Measurements from ENCODE around the gene MRPL10.

- TF ChIP-seq, protein P1, sequence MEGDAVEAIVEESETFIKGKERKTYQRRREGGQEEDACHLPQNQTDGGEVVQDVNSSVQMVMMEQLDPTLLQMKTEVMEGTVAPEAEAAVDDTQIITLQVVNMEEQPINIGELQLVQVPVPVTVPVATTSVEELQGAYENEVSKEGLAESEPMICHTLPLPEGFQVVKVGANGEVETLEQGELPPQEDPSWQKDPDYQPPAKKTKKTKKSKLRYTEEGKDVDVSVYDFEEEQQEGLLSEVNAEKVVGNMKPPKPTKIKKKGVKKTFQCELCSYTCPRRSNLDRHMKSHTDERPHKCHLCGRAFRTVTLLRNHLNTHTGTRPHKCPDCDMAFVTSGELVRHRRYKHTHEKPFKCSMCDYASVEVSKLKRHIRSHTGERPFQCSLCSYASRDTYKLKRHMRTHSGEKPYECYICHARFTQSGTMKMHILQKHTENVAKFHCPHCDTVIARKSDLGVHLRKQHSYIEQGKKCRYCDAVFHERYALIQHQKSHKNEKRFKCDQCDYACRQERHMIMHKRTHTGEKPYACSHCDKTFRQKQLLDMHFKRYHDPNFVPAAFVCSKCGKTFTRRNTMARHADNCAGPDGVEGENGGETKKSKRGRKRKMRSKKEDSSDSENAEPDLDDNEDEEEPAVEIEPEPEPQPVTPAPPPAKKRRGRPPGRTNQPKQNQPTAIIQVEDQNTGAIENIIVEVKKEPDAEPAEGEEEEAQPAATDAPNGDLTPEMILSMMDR (IDR thresholded peaks at IDR 0.05), result no peak
- TF ChIP-seq EZH2phosphoT487 (IDR thresholded peaks at IDR 0.05), result no peak
- no peak for TF ChIP-seq EZH2 (IDR thresholded peaks at IDR 0.05)
Measured at GRCh38 chr17:47834756-47835155, 3.4 kb upstream of the MRPL10 start.

All from neural progenitor cell (in vitro differentiated cells).